Bone marrow (tissue), 2 donors: ENCODE results near the gene UBASH3A.
"Not testable (repeated sequence)": the region's sequence is repeated elsewhere in the genome, so short reads cannot be mapped to it uniquely, and the experiment has no call there.

ENCODE experiments used
- DNase-seq, 2 donors: peaks; one replicate each; lab custom pipeline; 2025; lab: John Stamatoyannopoulos, UW

UBASH3A gene

DNA sequence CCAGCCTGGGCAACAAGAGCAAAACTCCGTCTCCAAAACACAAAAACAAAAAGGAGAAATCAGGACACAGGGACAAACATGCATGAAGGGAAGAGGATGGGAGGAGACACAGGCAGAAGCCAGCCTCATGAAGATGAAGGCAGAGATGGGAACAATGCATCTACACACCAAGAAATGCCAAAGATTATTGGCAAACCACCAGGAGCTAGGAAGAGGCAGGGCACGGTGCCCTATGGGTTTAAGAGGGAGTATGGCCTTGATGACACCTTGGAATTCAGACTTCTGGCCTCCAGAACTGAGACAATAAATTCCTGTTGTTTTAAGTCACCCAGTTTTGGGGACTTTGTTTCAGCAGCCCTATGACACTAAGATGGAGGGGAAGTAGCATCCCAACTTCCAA lies 13.0 kb upstream of the UBASH3A start:
- no peak for DNase-seq

DNA sequence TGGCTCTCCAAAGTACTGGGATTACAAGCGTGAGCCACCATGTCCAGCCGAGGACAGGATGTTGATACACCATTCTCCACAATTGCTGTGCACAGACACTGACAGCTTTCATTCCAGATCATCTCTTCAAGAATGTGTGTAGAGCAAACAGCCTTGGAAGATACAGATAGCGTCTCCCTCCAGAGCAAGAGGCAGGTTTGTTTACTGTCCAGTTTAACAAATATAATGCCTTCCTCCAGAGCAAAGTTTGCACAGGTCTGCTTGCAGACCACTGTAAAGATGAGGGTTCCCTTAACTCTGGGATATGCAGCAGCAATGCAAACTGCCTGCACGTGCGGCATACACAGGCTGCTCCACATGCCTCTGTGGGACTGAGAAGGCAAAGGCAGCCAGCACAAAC lies 12.4 kb upstream of the UBASH3A start:
- no peak for DNase-seq

DNA sequence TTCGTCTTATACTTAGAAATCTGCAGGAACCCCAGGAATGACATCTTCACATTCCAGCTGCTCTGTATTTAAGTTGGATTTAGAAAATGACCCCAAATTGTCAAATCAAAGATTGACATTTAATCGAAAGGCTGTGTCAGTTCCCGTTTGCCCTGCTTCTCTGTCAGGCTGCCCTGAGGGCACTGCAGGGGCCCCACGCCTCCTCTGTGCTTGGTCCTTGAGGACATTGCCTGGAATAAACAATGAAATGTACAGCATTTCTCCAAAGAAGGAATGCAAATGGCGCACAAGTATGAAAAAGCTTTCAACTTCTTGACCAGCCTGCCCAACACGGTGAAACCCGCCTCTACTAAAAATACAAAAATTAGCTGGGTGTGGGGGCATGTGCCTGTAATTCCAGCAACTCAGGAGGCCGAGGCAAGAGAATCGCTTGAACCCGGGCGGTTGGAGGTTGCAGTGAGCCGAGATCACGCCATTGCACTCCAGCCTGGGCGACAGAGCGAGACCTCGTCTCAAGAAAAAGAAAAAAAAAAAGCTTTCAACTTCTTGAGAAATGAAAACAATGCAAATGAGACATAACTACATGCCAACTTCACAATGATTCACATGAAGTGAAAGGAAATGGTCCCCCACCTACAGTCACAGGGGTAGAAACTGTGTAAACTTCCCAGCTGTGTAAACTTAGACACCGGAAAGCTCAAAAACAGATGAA lies 10.8 kb upstream of the UBASH3A start:
- no peak for DNase-seq

DNA sequence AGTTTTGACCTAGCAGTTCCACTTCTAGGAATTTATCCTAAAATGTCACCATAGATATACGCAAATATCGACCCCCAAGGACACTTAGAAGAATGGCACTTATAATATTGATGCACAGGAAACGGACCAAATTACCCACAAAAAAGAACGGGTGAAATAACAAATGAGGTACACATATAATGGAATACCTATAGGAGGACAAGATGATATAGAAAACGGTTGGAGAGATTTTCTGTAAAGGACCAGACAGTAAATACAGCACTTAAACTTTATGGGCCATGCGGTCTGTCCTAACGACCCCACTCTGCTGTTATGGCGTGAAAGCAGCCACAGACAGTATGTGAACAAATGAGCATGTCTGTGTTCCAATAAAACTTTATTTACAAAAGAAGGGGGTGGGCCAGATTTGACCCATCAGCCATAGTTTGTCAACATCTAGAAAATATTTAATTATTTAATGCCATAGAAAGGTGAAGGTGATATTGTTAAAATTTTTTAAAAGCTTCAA lies 10.2 kb upstream of the UBASH3A start:
- no peak for DNase-seq

DNA sequence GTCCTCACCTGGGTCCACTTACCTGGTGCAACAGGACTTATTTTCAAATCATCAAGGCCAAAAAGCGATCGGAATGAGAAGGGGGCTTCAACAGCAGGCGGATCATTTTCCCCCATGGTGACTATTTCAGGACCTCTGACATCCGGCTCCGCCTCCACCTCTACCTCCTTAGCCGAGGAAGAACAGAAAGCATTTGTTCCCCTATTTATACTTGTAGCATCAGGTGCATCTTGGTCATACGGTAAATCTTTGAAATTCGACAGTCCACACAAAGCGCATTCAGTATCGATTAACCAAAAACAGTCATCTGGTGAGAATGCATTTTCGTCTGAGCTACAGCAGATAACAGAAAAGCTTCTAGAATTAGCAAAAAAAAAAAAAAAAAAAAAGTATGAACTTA lies 8.4 kb upstream of the UBASH3A start:
- DNase-seq = no peak

DNA sequence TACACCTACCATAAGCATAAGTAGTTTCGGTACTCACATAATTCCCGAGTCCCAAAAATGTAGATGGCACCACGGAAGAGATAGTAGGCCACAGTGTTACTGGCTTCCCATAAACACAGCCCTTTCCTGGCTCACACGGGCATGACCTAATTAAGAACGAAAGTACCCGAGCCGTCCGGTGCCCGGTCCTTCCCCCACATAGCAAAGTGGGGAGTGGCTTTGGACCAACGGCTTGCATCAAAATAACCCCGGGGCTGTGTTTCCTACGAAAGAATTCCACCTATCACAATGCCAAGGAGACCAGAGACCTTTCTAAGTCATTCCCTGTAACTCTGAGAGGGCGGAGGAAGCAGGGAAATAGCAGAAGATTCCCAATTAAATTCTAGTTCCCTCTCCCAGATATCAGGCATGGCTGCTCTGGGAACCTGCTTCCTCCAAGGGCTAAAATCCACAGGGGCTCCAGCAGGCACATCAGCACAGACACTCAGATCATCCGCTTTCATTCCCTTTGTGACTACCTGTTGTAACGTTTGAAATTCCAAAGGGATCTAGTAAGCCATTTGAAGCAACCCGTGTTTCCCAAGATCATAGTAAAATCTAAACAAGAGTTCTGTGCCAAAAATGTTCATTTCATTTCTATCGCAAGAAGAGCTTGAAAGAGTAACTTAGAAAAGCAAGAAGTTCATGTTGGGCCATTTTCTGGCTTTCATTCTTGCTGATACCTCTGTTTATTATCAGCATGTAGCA lies 7.6 kb upstream of the UBASH3A start, which contains the start of gene TMPRSS3:
Gene TMPRSS3 (minus strand): TSS at position 148 of the 747 bp plus-strand sequence. CDS start 635 bp downstream, outside the sequence.
- no peak for DNase-seq

DNA sequence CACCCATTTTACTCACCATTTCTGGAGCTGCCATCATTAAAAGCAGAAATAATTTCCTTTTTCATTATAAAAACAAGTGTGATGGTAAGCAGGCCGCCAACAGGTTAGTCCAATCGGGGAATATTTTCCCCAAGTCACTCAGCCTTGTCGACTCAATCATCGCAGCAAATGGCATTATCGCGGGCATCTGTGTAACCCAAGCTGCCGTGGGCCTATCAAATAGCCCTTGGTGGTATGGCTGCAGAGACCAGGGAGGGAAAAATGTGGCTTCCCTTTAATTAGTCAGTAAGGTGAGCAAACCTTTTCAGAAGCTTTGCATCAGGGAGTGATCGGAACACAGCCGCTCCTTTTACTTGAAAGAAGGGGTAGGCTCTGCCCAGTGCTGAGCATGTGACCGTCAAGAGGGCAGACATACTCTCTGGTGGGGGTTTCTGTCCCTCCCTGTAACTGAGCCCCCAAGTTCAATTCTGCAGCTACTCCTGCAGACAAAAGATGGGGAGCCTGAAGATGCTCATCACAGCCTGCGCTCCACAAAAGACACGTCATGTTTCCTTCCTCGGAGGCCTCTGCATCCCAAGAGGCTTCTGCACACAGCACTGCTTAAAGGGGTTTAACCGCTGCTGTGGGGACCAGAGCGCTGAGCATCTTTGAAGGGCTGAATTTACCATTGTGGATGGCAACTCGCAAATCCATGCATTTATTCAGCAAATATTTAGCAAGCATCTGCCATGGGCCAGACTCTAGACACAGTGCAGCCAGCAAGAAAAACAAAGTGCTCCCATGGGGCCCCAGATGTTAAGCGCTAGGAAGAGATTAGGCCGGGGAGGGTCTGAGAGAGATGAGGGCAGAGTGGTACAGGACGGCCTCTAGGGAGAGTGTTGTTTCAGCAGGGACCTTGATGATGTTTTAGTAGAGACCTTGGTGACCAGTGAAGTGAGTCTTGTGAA lies 6.6 kb upstream of the UBASH3A start:
- no peak for DNase-seq

DNA sequence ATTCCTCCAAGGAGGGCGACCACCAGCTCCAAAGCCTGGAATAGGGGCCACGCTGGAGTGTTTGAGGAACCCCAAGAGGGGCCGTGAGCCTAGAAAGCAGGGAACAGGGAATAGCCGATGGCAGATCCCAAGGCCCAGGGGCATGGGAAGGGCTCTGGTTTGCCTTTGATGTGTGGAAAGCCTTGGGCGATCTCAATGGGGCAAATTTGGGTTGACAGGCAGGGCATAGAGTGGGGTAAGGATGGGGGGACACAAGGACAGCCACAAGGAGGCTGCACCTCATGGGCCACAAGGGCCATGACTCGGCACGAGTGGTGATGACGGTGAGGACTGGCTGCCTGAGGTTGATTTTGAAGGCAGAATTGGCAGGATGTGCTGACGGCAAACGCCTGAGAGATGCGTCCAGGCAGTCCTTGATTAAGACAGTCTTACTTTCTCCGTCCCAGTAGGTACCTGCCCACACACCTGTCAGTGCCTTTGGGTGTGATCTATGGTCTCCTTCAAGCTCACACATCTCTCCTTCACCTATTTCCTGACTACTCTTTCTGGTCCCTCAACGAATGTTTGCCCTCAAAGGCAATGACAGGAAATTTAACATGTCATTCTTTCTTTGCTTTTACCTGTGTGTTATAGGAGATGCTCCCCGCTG lies 5.8 kb upstream of the UBASH3A start:
- DNase-seq = no peak

DNA sequence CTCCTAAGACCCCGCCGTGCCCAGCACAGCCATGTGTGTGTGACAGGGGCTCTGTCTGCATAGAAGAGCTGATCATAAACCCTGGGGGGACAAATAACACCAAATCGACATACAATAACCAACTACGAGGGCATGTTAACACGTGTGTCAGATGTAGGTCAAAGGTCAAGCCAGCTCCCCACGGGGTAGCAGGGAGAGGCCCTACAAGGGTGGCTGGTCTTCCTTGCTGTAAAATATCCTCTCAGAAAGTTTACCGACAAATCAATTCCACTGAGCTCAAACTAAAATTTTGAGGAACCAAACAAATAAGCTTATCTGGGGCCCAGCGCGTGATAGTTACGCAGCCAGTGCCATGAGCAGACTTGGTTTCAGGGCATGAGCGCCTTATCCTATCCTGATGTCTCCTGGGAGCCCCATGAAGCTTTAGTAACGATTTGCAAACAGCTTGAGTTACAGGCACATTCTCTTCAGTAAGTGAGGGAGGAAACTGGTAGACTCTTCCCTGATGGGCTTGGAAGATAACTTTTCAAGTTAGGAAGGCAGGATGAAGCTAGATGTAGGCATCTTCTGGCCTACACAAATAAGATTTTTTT lies 5.2 kb upstream of the UBASH3A start:
- no peak for DNase-seq

DNA sequence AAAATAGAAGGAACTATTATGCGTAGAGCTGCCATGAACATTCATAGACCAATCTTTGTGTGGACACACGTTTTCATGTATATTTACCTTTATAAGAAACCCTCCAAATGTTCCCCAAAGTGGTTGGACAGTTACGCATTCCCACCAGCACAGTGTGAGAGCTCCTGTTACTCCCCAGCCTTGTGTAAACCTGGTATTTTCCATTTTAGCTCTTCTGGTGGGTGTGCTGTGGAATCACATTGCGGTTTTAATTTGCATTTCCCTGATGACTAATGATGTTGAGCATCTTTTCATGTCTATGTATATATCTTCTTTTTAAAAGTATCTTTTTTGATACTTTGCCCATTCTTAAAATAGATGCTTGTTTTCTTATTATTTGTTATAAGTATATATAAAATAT lies 3.2 kb upstream of the UBASH3A start:
- no peak for DNase-seq

DNA sequence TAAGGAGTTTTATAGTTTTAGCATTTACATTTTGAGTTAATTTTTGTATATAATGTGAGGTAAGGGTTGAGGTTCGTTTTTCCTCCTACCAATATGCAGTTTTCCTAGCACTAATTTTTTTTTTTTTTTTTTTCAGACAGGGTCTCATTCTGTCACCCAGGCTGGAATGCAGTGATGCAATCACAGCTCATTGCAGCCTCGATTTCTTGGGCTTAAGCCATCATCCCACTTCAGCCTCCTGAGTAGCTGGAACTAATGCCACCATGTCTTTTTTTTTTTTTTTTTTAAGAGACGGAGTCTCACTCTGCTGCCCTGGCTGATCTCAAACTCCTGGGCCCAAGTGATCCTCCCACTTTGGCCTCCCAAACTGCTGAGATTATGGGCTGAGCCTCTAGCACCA lies 2.5 kb upstream of the UBASH3A start:
- no peak for DNase-seq

DNA sequence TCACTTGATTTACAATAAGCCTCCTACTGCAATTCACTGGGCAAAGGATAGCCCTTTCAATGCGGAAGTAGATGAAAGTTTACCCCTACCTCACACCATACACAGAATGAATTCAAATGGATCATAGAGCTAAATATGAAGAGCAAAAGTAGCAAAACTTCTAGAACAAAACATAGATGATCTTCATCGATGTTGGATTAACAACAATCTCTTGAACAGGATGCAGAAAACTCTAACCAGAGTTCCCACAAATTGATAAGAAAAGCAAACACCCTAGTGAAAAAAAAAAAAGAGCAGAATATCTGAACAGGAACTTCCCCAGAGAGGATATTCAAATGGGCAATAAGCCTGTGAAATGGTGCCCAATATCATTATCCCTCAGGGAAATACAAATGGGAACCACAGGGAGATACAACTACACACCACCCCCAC lies 1.9 kb upstream of the UBASH3A start:
- DNase-seq = no peak

DNA sequence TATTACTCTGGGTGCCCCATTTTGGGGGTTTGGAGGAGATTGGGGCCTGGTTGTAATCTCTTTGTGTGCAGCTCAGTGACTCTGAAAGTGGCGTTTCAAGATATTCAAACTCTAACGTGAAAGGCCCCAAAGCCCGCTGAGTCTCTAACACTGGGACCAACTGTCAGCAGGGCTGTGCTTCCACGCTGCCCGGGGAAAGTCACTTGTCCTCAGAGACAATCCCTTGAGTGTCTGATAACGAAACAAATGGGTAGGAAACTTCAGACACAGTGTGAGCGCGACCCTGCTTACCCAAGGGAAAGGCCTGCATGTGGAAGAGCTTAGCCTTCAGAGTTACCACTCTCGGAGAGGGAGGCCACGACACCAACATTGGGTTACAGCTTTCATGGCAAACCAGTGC lies 837 bp downstream of the UBASH3A start:
- no peak for DNase-seq

DNA sequence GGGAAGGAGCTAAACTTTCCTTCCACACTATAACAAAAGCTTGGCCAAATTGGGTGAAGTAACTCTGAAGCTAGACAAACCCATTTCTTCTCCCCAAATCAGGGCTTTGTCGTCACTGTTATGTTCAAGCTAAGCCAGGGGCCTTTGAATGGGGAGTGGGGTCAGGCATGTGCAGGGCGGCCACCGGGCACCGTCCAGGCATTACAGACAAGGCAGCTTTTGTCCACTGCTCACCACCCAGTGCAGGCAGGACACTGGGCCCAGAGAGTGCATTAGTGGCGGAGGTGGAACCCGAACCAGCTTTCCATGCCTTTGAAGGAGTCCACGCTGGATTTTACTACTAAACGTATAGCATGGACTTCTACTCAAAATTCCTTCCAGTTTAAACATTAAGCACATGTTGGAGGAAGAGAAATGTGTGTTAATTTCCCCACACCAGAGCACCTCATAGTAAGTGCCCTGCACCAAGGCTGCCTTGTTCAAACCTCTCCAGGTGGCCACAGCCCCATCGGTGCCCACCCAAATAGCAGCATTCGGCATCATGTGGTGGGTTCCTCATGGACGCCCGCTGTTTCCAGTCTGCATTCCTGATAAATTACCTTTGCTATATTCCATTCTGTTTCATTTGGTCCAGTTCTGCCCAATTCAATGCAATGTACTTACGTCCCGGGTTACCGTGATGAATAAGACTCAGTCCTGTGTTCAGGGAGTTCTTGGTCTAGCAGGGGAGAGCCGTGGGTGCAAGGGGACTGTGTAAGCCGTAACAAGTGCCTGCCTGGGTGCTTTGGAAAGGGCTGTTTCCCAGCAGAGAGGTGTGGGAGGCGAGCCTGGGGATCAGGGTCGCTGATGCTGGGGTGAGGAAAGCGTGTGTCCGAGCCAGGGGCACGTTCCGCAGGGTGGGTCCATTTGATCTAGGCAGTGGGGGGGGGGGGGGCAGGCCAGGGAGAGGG lies 1.6 kb downstream of the UBASH3A start:
- no peak for DNase-seq

DNA sequence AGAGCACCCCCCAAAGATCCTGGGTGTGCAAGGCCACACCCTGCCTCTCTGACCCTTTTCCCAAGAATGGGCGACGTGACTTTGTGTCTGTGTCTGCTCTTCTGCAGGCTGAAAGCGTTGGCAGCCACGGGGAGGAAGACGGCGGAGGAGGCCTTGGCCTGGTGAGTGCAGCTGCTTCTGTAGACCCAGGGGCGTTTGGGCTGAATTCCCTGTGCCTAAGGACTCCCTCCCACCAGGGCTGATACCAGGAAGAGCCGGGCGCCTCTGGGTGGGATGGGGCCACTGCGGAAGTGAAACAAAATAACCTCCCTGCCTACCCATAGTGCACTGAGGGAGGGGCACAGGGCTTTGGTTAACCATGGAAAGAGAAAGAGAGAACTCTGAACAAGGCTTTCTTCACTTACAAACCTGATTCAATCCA lies 2.5 kb downstream of the UBASH3A start:
- DNase-seq = no peak

DNA sequence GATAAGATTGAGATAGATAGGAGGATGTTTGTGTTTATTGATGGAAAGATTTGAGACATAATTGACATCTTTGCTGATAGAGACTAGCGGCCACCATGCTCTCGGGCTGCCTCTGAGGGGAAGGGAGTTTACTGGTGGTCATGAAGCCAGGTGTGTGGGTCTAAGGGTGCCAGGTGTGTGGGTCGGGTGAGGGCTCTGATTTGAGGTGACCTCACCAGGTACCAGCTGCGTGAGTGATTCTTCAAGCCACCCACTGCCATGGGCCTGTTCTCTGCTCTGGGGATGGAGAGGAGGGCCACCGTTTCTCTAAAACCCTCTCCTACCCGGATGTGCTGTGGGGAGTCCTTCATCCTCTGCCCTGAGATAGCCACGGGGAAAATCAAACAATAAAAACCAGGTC lies 3.2 kb downstream of the UBASH3A start:
- DNase-seq = no peak

DNA sequence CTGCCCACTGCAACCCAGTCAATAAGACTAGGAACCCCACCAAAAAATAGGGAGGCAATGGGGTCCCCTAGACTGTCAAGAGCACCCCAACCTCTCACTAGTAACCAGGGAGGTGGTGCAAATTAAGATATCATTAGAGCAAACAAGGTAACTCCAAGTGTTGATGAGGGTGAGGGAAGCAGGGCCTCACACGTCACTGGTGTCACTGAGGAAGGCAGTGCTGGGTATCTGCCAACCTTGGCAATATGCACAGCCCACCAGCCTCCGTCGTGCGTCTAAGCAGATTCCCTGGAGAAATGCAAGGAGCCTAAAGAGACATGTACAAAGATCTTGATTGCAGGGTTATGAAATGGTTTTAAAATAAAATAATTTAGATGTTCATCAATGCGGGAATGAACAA lies 3.8 kb downstream of the UBASH3A start:
- no peak for DNase-seq

DNA sequence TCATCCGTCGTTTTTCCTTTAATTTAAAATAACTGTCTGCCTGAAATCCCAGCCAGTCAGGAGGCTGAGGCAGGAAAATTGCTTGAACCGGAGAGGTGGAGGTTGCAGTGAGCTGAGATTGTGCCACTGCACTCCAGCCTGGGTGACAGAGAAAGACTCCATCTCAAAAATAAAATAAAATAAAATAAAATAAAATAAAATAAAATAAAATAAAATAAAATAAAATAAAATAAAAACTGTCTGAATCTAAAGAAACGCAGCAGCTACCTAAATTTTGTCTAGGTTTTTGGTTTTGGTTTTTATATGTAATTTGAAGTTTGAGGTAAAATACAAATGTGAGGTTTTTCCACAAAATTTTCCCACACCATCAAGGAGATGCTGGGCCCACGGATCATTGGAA lies 5.0 kb downstream of the UBASH3A start:
- DNase-seq = not testable (repeated sequence)

DNA sequence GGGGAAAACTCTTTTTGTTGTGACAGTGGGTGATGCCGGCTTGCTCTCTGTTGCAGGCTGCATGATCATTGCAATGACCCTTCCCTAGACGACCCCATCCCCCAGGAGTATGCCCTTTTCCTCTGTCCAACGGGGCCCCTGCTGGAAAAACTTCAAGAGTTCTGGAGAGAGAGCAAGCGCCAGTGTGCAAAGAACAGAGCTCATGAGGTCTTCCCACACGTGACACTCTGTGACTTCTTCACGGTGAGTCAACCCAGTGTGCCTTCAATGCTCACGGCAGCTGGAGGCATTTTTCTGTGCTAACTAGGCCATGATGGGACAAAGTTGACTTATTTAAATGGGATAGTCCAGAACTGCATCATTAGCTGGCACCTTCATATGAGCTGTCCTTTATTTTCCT lies 5.7 kb downstream of the UBASH3A start:
- DNase-seq = no peak

DNA sequence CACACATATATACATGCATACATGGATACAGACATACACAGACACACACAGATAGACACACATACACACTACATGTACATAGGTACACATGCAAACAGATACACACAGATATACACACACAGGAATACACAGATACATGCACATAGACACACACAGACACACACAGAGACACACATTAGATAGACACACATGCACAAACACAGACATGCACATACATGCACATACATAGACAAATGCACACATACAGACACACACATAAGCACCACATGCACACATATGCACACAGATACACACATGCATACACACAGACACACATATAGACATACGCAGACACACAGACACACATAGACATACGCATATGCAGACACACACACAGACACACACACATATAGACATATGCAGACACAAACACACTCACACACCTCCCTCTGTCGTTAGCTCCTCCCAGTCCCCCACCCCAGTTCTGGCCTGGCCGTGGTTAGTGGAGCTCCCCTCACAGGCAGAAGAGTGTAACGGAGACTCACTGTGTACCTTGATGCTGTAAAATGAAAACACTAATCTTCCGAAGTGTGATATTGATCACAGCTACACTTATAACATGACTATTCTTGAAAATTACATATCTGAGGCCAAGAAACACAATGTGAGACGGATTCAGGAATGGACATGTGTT lies 7.6 kb downstream of the UBASH3A start:
- DNase-seq = no peak
